GM21360 (cell line): ENCODE data around the gene STEAP3.

Experiments
- ATAC-seq: cut with Tn5 transposase; IDR thresholded peaks from one replicate; pipeline ENCODE4 v1.9.1; 2021; ENCODE audit warnings: mild to moderate bottlenecking, moderate library complexity; ENCODE audit not compliant: unreplicated experiment

The STEAP3 gene

DNA sequence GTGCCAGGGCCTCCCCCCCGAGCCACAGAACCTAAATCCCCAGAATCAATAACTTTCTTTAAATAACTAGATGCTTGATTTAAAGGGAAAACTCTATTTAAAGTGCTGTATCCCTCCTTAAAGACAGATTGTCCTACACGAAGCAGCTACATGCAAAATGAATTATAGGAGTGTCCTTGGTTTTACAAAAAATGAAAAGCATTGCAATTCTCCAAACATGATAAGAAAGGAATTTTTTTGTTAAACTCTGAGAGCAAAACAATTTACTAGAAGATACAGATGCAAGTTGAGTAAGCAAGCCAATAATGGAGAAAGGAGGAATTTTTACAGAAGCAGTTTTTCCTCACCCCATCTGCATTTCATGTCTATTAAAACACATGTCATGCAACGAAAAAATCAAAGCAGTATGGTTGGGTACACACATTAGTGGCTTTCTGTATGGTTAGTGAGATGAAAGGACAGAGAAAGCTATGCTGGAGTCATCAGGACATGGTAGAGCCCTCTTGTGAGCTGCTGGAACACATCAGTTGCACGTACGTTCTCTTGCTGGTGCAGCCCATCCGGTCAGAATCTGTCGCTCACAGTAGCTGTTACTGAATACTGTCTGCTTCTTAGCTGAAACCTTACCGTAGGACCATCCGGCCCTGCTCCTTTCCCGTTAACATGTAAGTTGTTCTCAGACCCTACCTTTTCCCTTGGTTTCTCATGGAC lies 25.9 kb upstream of the STEAP3 start:
- ATAC-seq, result no peak

DNA sequence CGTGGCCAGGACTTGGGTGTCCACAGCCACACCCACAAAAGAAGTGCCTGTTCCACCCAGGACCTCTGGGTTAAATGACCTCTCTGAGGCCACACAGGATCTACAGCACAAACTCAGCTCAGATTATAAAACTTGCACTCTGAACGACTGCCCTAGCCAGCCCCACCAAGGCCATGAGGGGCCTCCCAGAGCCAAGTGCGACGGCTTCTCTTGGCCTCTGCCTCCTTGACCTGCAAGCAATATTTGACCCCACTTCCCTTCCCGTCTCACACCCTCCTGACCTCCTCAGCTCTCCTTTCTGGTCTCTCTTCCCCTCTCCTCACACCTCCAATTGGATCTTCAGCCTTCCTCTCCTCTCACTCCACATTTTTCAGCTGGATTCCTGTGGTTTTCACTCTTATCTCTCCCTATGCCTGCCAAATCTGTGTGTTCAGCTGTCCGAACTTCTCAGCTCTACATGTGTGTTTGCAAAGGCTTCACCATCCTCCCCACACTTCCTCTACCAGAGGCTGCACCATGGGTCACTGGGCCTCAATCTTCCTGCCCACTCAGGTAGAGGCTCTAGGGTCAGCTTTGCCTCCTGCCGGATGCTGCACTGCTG lies 25.3 kb upstream of the STEAP3 start:
- no peak for ATAC-seq

DNA sequence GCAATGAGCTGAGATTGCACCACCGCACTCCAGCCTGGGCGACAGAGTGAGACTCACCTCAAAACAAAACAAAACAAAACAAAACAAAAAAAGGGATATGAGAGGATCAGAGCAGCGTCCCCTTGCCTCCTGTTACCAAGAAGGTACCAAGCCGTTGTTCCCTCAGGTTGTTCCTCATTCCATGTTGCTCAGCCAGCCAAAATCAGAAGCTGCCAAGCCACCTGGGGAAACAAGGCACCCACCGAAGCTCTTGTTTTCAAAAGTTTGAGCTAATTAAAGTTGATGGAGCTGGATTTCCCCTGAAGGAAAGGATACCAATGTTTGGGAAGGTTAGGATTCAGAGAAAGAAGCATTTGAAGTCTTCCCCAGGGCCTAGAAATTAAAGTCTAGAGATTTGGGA lies 21.8 kb upstream of the STEAP3 start:
- ATAC-seq, result no peak

DNA sequence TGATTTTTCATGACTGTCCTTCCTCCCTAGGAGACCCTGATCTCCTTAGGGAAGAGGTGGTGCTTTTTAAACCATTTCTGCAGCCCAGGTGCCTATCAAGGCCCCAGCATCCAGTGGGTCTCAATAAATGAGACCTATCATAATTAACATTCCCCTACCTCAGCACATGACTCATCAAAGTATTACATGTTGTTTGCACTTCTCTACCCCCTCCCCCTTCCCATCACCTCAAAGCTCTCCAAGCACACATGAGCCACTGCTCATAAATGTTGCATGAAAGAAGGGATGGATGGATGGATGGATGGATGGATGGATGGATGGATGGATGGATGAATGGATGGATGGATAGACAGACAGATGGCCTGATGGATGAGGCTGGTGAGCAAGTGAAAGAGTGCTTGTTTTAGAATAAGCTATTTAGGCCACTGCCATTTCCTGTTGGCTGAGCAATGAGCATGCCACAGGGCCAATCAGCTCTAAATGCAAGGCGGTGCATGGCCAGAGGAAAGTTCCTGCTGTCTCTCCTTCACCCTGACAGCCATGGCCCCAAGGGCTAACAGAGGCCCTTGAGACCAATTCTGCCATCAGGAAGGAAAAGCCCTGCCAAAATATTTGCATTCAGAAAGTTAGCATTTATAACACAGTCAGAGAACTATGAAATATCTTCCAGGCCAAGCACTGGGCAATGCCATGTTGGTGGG lies 20.9 kb upstream of the STEAP3 start:
- ATAC-seq, result no peak

DNA sequence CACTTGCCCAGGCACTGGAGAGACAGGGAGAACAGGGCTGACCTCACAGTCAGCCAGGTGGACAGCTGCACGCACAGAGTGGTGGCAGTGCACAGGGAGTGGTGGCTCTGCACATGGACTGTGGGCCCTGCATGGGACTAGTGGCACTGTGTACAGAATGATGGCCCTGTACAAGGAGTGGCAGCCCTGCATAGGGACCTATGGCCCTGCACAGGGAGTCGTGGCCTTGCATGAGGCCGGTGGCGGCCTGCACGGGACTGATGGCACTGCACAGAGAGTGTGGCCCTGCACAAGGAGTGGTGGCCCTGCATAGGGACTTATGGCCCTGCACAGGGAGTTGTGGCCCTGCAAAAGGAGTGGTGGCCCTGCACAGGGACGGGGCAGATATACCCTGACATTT lies 19.1 kb upstream of the STEAP3 start:
- ATAC-seq, result no peak

DNA sequence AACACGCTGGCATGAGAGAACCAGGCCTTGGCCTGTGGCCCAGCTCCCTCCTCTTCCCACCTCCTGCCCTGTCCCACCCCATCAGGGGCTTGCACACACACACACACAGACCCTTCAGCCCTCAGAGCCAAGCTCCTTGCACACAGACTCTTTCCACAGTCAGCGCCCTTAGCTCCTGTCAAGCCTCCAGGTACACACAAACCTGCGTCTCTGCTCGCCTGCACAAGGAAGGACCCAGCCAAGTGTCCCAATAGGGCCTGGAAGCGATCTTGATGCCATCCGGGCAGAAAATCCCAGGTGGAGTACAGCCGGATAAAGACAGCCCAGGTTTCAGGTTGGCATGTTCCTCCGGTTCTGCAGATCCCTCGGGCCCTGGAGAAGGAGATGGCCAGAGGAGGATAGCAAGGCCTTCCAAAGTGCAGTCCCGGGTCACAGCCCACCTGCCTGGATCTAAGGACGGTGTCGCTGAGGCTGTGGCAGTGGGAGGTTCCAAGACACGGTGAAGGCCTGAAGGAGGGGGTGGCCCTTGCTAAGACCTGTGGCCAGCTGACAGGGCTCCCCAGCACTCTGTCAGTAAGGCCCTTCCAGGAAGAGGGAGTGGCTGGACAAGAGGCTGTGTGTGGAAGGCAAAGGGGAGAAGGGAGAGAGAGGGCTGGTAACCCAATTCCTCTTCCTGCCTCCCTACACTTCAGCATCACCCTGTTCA lies 18.5 kb upstream of the STEAP3 start:
- no peak for ATAC-seq

DNA sequence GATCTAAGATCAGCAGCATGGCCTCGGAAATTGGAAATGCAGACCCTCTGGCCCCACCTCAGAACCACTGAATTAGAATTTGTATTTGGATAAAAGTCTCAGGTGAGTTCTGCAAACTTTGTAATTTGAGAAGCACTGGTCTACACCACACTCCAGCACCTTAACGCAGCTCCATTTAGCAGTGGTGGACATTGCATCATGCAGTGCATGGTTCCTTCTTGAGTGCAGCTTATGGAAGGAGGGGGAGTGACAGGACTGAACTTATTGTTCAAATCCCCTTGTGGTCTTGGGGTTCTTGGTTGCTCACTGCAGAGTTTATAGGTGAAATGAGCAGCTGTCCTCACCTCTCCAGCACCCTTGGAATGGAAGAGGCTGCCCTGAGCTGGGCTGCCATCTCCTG lies 17.4 kb upstream of the STEAP3 start:
- ATAC-seq, result no peak

DNA sequence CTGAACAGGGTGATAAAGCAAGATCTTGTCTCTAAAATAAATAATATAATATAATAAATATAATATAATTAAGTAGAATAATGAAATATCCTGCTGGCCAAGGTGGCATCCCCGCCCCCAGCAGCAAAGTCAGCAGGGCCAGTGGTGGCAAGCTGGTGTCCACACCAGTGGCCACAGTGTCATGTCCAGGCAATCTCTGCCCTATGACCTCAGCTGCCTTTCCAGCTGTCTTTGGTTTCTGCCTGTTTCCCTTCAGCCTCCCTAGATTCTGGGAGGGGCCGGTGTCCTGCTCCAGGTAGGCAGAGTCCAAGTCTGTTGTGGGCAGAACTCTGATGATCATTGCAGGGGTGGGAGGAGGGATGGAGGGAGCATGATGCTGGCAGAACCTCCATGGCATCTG lies 16.2 kb upstream of the STEAP3 start:
- ATAC-seq, result no peak

DNA sequence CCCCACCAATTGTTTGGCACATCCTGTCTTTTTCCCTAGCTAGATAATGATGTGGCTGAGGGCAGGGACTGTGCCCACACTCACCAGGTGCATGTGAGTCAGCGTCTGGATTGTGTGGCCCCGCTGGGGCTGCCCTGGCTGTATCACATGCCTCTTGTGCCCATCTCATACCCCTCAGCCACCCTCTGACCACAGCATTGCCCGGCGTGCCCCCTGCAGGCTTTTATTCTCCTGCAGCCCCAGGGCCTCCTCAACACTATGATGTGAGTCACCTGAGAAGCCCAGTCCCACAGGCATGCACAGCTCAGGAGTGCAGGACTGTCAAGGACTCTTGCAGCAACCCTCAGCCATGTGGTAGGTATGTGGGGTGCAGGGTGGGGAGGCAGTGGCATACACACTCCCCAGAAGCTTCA lies 14.8 kb upstream of the STEAP3 start:
- no peak for ATAC-seq

DNA sequence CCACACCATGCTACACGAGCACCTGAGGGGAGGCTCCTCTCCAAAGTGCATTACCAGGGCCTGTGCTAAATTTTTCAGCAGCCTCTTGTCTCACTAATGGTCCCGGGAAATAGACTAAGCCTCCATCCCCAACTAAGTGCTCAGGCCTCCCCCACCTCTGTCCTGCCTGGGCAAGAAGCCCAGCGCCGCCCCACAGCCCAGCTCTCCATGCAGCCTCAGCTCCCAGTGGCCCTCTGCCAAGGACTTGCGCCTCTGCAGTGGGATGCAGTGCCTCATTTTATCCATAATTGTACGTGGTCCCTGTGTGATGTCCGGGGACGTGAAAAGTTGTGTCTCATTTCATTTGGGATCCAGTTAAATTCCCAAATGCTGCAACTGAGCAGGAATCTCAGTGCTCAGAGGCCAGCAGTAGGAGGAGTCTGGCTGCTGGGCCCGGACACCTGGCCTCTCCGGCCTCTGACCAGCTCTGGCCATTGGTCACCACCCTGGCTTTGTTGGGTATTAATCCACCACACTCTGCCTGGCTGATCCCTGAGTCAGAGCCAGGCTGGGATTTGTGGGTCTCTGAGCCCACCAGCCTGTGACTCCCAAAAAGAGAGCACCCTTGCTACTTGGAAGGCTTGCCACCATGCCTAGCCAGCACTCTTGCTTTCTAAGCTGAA lies 11.4 kb upstream of the STEAP3 start:
- ATAC-seq, result no peak

DNA sequence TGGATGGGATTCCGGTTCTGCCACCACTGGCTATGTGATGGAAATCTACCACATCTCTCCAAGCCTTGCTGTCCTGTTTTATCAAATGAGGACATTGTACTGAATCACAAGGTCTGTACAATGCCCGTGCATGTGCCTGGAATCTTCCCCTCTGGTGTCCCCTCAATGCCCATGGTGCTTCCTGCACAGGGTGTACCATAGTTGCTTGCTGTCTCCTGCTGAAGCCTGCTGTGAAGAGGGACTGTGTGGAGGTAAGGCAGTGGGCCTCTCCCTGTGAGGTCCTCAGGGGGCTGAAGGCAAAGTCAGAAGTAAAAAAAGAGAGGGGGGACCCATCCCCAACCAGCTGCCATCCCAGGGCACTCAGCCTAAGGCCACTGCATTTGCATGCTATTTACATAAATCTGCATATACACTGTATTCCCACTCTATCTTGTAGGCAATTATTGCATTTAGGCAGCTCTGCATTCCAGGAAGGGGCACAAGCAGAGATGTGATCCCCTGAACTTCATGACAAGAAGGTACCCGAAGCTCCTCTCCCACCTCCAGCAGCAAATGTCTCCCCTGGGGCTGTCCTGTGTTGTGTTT lies 9.1 kb upstream of the STEAP3 start:
- no peak for ATAC-seq

DNA sequence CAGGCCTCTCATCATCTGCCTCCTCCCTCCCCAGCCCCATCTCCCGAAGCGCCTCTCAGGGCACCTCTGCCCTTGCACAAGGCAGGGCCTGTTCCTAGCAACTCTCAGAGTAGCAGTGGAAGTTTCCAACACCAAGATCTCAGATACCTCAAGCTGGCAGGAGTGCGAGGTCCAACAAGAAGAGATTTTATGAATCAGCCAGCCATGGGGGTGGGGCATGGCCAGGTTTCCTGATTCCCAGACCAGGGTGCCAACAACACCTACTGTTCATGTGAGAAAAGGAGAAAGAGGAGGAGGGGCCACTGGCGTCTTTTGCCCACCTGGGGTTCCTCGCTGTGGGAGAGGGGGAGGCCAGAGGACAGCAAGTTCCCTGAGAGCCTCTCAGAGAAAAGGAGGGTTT lies 6.6 kb upstream of the STEAP3 start:
- no peak for ATAC-seq

DNA sequence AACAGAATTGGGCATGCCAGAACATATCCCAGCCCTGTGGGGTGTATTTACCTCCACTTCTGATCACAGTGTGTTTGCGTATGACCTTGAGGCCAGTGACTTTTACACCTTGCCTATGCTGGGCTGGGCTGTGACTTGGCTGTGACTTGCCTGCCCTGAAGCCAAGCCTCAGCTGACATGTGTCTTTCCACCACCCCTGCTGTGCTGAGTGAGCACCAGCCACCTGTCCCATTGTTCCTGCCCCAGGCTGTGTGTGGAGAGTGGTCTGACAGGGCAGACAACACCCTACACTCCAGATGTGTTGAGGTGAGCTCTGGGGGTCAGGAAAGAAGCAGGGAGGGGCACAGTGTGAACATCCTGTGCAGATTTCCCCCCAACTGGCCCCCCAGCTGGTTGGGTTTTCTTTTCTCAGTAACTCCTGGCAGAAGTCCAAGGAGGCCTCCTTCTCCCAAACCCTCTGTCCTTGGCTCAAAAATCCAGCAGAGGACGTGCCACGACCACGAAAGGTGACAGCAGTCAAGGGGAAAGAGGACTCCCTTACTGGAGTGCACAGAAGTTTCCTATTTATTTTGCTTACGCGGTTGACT lies 5.1 kb upstream of the STEAP3 start:
- ATAC-seq, result no peak

DNA sequence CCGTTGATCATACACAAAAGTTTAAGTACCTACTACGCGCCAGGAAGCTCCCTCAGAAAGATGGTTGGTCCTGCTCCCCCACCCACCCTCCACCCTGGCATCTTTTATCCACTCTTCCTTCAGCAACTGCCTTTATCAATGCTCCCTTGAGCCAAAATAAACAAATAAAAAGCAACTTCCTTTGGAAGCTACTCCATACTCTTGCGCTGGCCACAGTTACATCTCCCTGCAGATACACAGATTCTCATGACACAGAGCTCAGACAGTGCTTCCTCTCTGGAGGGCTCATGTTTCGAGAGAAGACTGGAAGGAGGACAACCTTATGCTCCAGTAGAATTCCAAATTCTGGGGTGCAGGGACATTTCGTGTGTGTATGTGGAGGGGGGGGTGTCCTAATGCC lies 3.8 kb upstream of the STEAP3 start:
- ATAC-seq, result no peak

DNA sequence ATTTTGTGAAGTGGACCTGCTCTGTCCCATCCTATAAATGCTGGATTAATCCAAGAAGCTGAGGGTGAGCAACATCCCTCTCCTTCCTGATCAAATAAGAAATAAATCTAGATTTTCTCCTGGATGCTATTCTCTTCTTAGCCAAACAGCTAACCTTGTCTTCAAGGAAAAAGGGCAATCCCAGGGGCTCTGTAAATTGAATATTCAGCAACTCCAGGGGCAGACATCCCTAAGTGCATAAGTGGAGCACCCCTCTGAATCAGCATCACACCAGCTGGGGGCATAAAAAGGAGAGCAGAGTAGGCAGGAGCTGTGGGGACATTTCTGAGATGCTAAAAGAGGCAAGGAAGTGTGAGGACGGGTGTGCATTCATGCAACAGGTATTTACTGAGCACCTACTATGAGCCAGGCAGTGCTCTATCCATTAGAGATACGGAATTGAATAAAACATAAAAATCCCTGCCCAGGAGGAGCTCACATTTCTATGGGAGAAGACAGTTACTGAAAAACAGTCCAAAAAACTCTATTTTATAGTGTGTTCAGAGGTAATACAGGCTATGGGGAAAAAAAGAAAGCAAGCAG lies 2.8 kb upstream of the STEAP3 start:
- no peak for ATAC-seq

DNA sequence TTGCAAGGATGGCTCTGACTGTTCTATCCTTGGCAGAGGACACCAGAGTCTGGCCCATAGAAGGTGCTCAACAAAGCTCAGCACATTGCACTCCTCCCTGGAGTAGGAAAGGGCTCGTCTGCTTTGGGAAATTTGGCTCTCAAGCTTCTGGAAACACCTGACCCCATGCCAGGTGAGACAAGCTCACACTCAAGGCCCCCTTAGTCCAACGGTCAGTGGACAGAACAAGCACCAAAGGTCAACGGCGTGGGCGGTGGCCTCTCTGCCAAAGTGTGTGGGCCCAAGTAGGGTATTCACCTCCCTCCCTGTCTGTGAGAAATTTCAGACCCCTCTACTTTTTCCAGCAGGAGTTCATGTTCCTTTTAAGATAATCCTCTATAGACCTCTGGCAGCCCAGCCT lies 2.0 kb upstream of the STEAP3 start:
- no peak for ATAC-seq

DNA sequence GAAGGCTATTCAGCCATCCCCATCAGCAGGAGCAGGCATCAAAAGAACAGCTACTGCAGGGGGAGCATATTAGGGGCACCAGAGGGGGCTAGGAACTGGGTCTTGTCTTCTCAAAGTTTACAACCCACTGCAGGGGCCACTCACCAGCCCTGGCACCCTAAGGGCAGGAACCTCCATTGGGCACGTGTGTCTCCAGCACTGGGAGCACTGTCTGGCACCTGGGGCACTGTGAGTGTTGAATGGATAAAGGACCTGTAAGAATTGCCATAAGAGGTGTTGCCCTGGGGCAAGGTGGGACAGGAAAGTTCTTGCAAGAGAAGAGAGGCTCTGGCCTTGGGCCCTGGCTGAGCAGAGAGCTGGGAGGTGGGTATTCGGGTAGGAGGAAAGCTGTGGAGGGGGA lies 1.4 kb upstream of the STEAP3 start:
- ATAC-seq, result no peak

DNA sequence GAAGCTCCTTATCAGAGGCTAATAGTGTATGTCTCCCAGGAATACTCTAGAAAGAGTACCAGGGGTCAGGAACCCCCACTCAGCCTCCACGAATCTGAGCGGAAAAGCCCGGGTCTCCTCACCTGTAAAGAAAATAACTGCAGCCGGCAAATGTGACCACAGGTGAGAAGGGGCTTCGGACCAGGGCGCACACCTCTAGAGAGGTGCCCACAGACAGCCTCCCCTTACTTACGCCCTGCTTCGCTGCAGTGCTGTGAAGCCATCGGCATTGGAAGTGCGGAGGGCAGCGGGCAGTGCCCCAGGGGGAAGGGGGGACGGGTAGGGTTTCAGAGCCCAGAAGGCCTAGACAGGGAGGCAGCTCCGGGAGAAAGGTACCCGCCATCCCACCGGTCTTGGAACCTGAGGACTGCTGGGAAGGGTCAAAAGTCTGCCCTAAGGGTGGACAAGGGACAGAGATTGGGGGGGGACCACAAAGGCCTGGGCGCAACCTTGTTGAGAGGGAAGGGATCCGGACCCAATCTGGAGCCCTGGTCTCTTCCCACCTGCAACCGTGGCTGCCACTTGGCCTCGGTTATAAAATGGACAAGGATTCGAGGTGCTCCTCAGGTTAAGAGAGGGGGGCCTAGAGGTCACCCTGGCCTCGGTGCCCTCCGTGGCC lies 642 bp upstream of the STEAP3 start:
- ATAC-seq, result no peak

DNA sequence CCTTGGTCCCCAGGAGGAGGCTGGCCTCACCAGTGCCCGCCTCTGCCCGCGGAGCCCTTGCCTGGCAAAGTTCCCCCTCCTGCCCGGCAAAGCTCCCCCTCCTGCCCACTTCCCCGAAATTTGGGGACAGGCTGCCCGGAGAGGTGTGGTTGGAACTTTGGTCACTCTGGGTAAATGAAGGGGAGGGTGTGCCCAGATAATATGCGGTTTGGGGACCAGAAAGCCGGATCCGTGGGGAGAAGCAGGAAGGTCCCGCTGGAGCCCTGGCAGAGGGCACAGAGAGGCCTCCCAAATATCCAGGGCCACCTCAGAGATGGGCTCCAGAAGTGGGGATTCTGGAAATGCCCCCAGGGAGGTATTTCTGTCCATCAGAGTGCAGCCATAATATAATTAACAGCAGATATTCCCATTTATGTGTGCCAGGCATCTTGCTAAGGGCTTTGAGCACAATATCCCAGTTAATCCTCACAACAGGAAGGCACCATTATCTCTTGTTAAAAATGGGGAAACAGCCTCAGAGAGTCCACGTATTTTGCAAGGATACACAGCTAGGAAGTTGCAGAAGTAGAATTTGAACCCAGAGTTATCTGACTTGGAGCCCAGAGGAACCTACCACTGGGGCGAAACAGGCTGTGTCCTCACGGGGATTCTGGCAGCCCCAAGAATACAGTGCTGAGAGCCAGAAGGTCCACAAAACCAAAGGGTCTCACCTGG lies 914 bp downstream of the STEAP3 start:
- ATAC-seq, result no peak
